ENCODE measurements around the gene GBX2. TPM values are rescaled to one million over a fixed set of nuclear protein-coding genes. Genes with fewer than 3 reads are reported as not detected.

The GBX2 gene
- total RNA-seq, 2 donors from 2014 or later, result 0.20 TPM; not detected in 1

GRCh38 chr2:236166796-236167296, 1.3 kb downstream of the GBX2 start:
- Histone ChIP-seq H3K4me3 (ENCODE audit: low read length) (peak overlapping the region; percentile 60), H3K27ac (ENCODE audit: low read depth, low read length) (peak overlapping the region; percentile 38), H3K36me3 (ENCODE audit: control insufficient read depth, insufficient read depth, low read length) (no peaks in the 10 kb centered on the region), H3K4me1 (ENCODE audit: control insufficient read depth, insufficient read depth, low read length) (peaks cover 4% of the 10 kb centered on the region), H3K9me3 (ENCODE audit: control insufficient read depth, low read length) (no peaks in the 10 kb centered on the region), H3K27me3 (ENCODE audit: control insufficient read depth, insufficient read depth, low read length, poor library complexity, severe bottlenecking) (peaks cover 100% of the 10 kb centered on the region), H3K9ac (ENCODE audit: extremely low read depth, low read length, poor library complexity, severe bottlenecking) (no peak overlapping the region)
- Mint-ChIP-seq H3K9me3 (no peaks in the 10 kb centered on the region), H3K4me3 (peak overlapping the region; percentile 37), H3K4me1 (peaks cover 16% of the 10 kb centered on the region), H3K27ac (no peak overlapping the region), H3K36me3 (ENCODE audit: low read depth) (no peaks in the 10 kb centered on the region), H3K27me3 (ENCODE audit: insufficient read depth) (peaks cover 88% of the 10 kb centered on the region)
- WGBS, 2 experiments (ENCODE audit: insufficient coverage in 1 of 2, insufficient read length in 1 of 2), result 1 to 3% methylated on average over 21 to 29 of the region's 29 CpGs
- peak; percentile 79 for DNase-seq
- TF ChIP-seq CTCF (conservative IDR thresholded peaks at IDR 0.05), result no peak

GRCh38 chr2:236165842-236166795, 2.1 kb downstream of the GBX2 start:
- peak overlapping the region; percentile 37 for H3K4me3 Mint-ChIP-seq
- H3K27me3 Mint-ChIP-seq (ENCODE audit: insufficient read depth), result peaks cover 88% of the 10 kb centered on the region
- H3K4me1 ChIP-seq (ENCODE audit: control insufficient read depth, insufficient read depth, low read length), result peaks cover 4% of the 10 kb centered on the region
- WGBS, 2 experiments (ENCODE audit: insufficient coverage in 1 of 2, insufficient read length in 1 of 2), result 9 to 21% methylated on average over 31 to 54 of the region's 58 CpGs
- H3K9me3 ChIP-seq (ENCODE audit: control insufficient read depth, low read length), result no peaks in the 10 kb centered on the region
- no peaks in the 10 kb centered on the region for H3K36me3 Mint-ChIP-seq (ENCODE audit: low read depth)
- H3K27ac ChIP-seq (ENCODE audit: low read depth, low read length), result no peak overlapping the region
- H3K9ac ChIP-seq (ENCODE audit: extremely low read depth, low read length, poor library complexity, severe bottlenecking), result no peak overlapping the region
- no peak for TF ChIP-seq CTCF (conservative IDR thresholded peaks at IDR 0.05)
- H3K4me3 ChIP-seq (ENCODE audit: low read length), result peak overlapping the region; percentile 60
- no peak overlapping the region for H3K27ac Mint-ChIP-seq
- H3K9me3 Mint-ChIP-seq, result no peaks in the 10 kb centered on the region
- peaks cover 100% of the 10 kb centered on the region for H3K27me3 ChIP-seq (ENCODE audit: control insufficient read depth, insufficient read depth, low read length, poor library complexity, severe bottlenecking)
- peak; percentile 85 for DNase-seq
- peaks cover 13% of the 10 kb centered on the region for H3K4me1 Mint-ChIP-seq
- H3K36me3 ChIP-seq (ENCODE audit: control insufficient read depth, insufficient read depth, low read length), result no peaks in the 10 kb centered on the region

DNA sequence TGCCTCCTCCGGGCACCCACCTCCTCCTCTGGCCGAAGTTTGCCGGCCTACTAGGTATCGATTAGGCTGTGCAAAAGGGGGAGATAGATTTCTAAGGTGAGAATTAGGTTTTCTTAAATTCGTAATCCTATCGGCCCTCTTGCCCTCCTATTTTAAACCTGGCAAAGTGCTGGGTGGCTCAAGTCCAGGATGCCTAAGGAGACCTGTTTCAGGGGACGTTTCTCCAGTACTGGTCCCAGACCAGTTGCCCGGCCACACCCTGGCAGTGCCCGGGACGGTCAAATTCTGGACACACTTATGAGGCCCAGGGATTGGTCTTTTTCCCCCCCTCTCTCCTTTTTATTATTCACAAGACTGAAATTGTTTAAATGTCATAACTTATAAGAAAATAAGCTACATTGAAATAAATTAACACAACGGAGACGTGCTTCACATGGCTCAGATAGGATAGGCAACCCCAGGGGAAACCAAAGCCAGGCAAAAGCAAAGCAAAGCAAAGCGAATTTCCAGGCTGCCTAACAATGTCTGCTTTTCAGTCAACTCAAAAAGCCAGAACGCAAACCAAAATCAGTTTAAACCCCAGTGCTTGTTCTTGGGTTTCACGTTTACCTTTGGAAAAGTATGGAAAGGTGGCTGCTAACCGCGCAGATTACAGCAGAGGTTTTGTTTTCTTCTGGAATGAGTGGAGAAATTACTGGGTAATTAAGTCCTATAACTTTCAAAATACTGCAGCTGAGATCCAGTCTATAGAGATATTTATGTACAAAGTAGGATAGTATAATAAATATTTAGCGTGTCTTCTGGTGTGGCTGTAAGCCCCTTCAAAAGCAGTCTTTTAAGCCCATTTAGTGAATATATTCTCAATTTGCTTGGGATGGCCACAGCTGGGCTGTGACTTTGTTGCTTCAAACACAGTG, 3.0 kb downstream of the GBX2 start:
- peaks cover 88% of the 10 kb centered on the region for H3K27me3 Mint-ChIP-seq (ENCODE audit: insufficient read depth)

More for the DNA sequence above, 3.0 kb downstream of the GBX2 start:
- WGBS, 2 experiments (ENCODE audit: insufficient coverage in 1 of 2, insufficient read length in 1 of 2), result 48 to 53% methylated on average over 5 to 18 of the region's 18 CpGs
- TF ChIP-seq CTCF (conservative IDR thresholded peaks at IDR 0.05), result no peak
- no peaks in the 10 kb centered on the region for H3K36me3 ChIP-seq (ENCODE audit: control insufficient read depth, insufficient read depth, low read length)
- Mint-ChIP-seq H3K4me3 (peak overlapping the region; percentile 47), H3K36me3 (ENCODE audit: low read depth) (no peaks in the 10 kb centered on the region), H3K4me1 (peaks cover 13% of the 10 kb centered on the region), H3K9me3 (no peaks in the 10 kb centered on the region), H3K27ac (no peak overlapping the region)
- H3K9me3 ChIP-seq (ENCODE audit: control insufficient read depth, low read length), result no peaks in the 10 kb centered on the region
- H3K4me3 ChIP-seq (ENCODE audit: low read length), result peak overlapping the region; percentile 67
- H3K27me3 ChIP-seq (ENCODE audit: control insufficient read depth, insufficient read depth, low read length, poor library complexity, severe bottlenecking), result peaks cover 100% of the 10 kb centered on the region
- peaks cover 4% of the 10 kb centered on the region for H3K4me1 ChIP-seq (ENCODE audit: control insufficient read depth, insufficient read depth, low read length)
- H3K9ac ChIP-seq (ENCODE audit: extremely low read depth, low read length, poor library complexity, severe bottlenecking), result no peak overlapping the region
- no peak overlapping the region for H3K27ac ChIP-seq (ENCODE audit: low read depth, low read length)
- DNase-seq, result no peak

All from endodermal cell (in vitro differentiated cells).